LNCAP (cell line): ENCODE results near the gene BAHCC1.

Source experiments
- TF ChIP-seq, protein P1 (sequence below): fragments of 450-650 bp; IDR thresholded peaks from 2 replicates; pipeline ENCODE4 v1.5.1; 2017; ENCODE audit warnings: mild to moderate bottlenecking

The BAHCC1 gene

DNA sequence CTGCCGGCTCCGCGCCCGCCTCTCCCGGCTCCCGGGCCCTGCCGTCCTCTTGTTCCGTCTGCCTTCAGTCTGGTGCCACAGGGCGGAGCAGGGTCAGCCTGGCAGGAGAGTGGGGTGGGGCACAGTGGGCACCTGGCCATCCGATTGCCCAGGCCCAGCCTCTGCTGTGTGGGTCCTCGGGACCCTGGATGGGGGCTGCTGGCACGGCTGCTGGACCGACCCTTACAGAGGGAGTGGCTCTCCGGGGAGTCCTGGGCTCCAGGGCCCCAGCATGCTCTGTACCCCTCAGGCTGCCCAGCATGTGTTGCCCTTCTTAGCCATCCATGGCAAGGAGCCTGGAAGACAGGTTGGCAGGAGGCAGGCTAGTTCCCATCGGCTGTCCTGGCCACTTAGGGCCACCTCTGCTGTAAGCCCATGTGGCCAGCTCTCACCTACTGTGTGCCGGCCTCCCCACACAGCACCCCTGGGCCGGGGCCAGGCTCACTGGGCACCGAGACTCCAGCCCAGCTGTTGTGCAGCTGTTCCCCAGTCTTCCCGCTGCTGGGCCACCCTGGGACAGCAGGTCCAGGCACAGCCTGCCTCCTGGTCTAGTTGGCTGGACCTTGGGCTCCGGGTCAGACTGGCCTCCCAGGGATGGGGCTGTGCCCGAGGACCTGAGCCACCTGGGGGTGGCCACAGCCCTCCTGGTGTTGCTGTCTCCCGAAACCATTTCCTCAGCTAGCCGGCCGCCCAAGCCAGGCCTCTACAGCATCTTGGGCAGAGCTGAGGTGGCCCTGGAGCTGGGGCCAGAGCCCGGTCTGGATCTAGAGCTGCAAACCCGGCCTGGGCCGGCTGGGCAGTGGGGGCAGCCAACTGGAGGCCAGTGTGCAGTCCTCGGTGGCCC lies 24.9 kb downstream of the BAHCC1 start:
- TF ChIP-seq, protein P1, sequence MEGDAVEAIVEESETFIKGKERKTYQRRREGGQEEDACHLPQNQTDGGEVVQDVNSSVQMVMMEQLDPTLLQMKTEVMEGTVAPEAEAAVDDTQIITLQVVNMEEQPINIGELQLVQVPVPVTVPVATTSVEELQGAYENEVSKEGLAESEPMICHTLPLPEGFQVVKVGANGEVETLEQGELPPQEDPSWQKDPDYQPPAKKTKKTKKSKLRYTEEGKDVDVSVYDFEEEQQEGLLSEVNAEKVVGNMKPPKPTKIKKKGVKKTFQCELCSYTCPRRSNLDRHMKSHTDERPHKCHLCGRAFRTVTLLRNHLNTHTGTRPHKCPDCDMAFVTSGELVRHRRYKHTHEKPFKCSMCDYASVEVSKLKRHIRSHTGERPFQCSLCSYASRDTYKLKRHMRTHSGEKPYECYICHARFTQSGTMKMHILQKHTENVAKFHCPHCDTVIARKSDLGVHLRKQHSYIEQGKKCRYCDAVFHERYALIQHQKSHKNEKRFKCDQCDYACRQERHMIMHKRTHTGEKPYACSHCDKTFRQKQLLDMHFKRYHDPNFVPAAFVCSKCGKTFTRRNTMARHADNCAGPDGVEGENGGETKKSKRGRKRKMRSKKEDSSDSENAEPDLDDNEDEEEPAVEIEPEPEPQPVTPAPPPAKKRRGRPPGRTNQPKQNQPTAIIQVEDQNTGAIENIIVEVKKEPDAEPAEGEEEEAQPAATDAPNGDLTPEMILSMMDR = no peak

DNA sequence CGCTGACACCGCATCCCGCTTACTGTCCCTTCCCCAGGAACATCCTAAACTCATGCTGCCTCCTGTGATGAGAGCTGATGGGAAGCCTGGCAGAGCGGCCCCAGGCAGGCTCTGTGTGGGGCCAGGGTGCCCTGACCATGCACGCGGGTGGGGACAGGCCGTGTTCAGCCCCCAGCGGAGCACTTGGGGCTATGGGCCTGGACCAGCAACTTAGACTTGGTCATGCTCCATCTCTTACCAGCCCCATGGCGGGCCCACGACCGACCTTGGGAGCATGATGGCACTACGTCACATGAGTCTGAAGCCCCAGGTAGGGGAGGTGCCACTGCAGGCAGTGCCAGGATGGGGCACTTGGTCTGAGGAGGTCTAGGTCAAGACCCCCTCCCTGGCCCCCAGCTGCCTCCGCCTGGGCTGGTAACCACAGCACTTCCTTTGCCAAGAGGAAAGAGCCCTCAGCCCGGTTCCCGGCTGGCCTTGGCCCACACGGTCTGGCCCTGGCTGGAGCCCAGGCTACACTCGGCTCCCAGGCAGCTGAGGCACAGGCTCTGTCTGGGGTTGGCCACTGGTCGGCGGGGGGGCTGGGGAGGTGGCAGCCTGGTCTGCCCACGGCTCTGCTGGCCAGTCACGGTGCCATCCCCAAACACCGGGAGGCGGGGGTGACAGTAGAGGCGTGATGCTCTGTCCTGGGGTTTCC lies 25.7 kb downstream of the BAHCC1 start:
- TF ChIP-seq, protein P1 = no peak

DNA sequence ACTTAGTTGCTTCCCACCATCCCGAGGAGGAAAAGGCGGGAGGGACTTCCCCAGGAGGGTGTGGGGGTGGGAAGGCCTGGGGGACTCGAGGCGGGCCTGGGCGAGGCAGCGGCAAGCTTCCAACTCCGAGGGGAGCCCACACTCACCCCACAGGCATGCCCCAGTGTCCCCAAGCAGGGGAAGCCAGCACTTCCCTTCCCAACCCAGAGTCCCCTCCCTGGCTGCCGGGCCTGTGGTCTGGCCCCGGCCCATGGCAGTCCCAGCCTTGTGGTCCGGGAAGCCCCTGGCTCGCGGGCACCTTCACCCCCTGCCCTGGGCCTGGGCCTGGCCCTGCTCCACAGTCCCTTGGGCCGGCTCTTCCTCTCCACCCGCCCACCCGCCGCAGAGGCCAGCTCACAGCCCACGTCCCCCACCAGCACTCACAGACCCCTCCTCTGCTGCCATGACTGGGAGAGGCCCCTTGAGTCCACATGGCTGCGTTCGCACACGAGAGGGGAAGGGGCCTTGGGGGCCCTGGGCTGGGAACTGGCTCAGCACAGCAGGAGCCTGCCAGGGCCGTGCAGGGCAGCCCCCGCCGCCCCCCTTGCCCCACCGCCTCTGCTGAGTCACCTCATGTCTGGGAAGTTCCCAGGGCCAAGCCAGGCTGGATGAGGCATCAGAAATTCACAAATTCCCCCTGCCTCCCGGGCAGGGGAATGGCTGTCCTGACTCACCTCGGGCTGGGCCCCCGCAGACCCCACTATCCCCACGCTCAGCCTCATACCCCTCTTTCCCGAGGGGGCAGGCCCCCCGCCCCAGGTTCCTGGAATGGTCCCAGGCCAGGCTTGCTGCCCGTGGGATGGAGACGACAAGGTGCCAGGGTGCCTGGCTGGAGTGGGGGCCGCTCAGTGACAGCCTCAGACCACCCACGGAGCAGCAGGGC lies 27.8 kb downstream of the BAHCC1 start:
- TF ChIP-seq, protein P1 = no peak

DNA sequence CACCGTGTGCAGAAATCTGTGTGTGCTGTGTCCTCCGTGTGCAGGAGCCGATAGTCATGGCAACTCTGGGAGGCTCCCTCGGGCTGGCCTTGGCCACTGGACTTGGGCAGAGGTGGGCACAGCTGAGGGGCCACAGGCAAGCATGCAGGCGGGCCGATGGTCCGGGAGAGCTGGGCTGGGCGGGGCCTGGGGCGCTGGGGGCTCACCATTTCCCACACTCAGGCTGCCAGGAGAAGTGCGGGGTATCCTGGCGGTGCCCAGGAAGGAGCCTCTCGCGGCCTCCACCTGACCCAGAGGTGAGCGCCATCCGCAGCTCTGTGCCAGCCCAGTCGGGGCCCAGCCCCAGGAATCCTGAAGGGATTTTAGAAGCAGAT lies 28.4 kb downstream of the BAHCC1 start:
- TF ChIP-seq, protein P1 = no peak

- TF ChIP-seq, protein P1 = no peak
Observed at GRCh38 chr17:81424151-81425017, 29.1 kb downstream of the BAHCC1 start.

- TF ChIP-seq, protein P1 = no peak
Observed at GRCh38 chr17:81426393-81427172, 31.3 kb downstream of the BAHCC1 start.
